GM18507 (cell line): Measurements from ENCODE around the gene STXBP5.
"Not testable (repeated sequence)": the region's sequence is repeated elsewhere in the genome, so short reads cannot be mapped to it uniquely, and the experiment has no call there.

Experiments used
- DNase-seq: peaks from one replicate; pipeline ENCODE4 v3.0.0; 2011; ENCODE audit warnings: low read depth; ENCODE audit not compliant: insufficient read length; ENCODE audit errors: extremely low spot score
- FAIRE-seq: peaks from 2 replicates; lab custom pipeline; 2011; peaks lifted over from hg19 to GRCh38; lab: Jason Lieb, UNC

STXBP5 gene

DNA sequence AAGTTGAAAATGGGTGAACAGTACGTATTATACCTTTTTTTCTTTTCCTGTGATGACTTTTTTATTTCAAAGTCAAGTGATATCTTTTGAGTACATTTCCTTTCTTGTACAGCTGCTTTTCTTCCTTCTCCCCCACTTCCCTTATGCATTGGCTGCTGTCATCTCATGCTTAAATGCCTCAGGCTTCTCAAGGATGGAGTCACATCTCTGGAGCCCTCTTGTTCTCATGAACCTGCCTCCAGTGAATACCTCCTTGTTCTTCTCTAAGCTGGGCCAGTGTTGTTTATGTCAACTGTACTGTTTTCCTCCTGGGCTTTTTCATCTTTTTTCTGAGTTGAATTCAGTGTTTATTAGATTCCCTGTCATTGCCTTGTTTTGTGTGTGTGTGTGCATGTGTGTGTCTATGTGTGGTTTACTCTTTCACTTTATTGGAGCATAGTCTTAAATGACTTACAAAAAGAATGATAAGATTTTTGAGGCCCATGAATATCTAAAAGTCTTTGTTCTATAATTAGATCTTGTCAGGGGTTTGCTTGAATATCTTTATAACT is 23.6 kb downstream of the STXBP5 start:
- FAIRE-seq (no peak), DNase-seq (no peak)

DNA sequence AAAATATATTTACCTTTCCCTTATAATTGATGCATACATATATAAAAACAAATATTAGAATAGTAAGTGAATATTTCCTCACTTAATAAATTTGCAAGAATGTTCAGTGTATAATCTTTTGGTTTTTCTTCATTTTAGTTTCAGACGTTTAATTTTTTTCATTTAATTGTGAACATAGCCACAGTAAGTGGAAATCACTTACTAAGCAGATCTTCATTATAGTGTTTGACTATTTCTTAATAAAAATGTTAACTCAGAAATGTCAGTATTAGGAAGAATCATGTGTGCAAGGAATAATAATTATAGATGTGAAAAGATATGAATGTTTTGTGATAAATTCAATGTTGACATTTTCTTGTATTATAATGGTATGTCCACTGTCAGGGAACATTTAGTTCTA is 27.4 kb downstream of the STXBP5 start:
- no peak for FAIRE-seq
- DNase-seq: no peak

DNA sequence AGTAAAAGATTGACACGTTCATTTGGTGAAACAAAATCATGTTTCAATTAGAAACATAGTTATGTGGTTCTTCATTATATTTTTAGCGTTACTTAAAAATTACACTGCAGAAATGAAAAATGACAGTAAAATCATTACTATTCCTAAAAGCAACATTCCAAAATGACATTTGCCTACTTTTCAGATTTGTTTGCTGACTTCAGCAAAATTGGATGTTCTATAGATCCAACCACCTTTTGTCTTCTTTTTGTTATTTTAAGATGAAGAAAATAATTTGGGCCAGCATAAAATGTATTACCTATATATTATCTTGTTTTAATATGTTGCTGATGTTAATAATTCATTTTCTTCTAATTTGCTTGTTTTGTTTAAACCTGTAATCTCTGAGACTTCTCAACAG is 30.5 kb downstream of the STXBP5 start:
- FAIRE-seq: no peak
- DNase-seq: no peak

DNA sequence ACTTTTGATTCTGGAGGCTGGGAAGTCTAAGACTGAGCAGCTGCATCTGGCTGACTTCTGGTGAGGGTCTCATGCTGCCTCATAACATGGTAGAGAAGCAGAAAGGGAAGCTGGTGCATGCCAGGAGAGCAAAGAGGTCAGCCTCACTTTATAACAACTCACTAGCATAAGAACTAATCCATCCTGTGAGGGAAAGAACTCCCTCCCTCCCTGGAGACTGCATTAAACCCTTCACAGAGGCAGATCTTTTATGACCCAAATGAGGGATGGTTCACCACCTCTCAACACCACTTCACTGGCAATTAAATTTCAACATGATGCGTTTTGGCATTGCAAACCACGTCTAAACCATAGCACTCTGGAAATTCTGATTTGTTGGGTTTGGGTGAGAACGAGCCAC is 33.9 kb downstream of the STXBP5 start:
- DNase-seq: no peak
- no peak for FAIRE-seq

DNA sequence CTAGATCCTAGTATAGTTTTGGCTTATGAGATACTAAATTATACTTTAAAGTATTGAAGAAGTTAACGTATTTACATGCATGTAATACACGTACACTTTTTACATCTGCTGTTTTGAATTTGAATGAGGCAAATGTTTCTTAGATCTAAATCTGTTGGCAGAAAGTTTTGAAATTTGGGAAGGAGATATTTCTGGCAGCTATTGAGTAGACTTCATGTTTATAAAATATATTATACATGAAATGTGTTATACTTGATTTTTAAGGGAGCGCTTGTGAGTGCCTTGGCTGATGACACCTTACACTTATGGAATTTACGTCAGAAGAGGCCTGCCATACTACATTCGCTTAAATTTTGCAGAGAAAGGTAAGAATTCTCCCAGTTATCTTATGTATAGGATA is 34.7 kb downstream of the STXBP5 start:
- FAIRE-seq: no peak
- DNase-seq: no peak

DNA sequence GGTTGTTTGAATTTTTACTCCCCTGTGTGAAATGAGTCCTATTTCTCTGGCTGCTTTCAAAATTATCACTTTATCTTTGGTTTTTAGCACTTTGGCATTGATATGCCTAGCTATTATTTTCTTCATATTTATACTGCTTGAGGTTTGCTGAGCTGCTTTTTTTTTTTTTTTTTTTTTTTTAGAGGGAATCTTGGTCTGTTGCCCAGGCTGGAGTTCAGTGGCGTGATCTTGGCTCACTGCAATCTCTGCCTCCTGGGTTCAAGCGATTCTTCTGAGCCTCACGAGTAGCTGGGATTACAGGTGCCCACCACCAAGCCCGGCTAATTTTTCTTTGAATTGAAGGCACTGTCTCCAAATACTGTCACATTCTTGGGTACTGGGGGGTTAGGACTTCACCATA is 40.6 kb downstream of the STXBP5 start:
- DNase-seq: no peak
- FAIRE-seq: no peak

DNA sequence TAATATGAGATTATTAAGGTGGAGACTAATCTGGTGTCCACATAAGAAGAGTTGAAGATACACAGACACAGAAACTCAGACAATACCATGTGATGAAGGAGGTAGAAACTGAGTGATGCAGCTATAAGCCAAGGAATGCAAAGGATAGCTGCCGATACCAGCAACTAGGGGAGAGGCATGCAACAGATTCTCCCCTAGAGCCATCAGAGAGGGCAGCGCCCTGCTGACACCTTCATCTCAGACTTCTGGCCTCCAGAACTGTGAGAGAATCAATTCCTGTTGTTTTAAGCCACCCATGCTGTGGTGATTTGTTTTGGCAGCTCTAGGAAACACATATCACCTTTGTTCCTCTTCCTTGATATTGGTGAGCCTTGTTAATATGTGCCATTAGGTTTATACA is 41.5 kb downstream of the STXBP5 start:
- DNase-seq (no peak), FAIRE-seq (no peak)

DNA sequence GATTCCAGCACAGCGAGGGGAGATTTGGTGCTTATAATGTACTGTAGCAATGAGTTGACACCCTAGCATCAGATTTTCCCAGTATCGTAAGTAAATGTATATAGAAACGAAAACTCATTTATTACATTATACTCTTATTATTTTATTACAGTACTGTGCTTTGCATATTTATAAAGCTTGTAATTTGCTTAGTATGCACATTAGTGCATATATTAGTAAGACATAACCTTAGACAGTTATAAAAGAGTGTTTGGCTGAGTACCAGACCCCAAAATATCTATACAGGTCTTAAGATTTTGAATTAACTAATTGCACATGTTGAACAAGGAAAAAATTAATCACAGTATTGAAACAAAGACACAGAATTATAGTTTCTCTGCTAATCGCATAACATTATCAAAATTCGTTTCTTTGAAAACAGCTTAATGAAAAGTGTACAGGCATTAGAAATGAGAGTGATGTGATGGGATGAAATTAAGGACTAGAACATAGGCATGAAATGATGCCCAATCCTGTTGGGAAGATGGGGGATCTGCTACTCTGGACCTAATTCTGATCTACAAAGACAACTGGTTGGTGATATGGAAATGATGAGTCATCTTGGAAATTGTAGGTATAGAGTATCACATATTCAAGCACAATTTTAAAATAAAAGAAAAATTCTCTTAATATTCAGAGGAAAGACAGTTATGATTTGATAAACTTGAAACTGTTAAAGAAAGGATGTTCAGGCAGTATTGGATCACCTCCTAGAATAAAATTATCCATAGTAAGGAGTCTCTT is 42.8 kb downstream of the STXBP5 start:
- DNase-seq (no peak), FAIRE-seq (no peak)

DNA sequence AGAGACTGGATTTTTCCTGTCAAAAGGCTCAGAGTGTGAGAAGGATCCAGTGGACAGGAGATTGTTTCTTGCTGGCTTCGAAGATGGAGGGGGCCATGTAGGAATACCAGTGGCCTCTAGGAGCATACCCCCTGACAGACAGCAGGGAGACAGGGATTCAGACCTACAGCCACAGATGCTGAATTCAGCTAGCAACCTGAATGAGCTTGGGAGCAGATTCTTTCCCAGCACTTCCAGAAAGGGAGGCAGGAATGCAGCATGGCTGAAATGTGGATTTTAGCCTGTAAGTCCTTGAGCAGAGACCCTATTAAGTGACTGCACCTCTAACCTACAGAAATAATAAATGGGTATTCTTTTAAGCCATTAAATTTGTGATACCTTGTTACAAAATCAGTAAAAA is 44.6 kb downstream of the STXBP5 start:
- FAIRE-seq (no peak), DNase-seq (no peak)

DNA sequence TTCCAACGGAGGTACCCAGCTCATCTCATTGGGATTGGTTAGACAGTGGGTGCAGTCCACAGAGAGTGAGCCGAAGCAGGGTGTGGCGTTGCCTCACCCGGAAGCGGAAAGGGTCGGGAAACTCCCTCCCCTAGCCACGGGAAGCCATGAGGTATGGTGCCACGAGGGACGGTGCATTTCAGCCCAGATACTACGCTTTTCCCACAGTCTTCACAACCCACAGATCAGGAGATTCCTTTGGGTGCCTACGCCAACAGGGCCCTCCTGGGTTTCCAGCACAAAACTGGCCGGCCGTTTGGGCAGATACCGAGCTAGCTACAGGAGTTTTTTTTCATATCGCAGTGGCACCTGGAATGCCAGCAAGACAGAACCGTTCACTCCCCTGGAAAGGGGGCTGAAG is 46.9 kb downstream of the STXBP5 start:
- DNase-seq (no peak), FAIRE-seq (no peak)

DNA sequence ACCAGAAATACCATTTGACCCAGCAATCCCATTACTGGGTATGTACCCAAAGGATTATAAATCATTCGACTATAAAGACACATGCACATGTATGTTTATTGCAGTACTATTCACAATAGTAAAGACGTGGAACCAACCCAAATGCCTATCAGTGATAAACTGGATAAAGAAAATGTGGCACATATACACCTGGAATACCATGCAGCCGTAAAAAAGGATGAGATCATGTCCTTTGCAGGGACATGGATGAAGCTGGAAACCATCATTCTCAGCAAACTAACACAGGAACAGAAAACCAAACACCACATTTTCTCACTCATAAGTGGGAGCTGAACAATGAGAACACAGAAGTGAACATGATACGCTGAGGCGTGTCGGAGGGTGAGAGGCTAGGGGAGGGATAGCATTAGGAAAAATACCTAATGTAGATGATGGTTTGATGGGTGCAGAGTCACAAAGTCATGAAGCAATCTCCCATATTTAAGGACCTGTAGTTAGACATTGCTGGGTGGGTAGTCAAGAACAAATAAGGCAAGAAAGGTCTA is 50.8 kb downstream of the STXBP5 start:
- not testable (repeated sequence) for FAIRE-seq, DNase-seq

DNA sequence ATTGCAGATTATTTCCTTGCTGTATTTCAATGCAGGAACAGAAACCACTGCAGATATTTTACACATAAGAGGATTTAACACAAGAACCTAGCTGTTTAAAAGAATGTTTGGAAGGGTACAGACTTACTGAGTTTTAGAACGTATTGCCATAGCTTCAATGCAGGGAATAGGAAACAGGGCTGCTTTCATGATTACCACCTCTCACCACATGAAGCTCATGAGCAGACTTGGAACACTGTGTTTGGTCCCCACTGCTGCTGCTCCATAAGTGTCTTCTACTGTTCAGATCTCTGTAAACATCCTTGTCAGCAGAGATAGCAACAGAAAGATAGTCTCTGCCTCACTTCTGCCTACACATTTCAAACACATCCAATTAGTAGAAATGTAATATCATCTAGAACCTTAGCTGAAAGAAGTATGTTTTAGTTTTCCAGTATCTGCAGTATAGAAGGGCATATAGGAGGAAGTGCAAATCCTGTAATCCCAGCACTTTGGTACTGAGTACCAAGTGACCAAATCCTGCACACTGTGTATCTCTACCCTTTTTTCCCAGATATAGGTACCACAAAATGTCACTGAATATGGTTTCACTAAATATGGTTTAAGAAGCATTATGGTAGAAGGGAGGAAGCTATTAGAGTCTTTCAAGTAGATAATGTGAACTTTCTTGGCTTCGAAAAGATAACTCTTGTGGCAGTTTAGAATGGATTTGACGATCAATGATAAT is 51.9 kb downstream of the STXBP5 start:
- no peak for DNase-seq
- no peak for FAIRE-seq

DNA sequence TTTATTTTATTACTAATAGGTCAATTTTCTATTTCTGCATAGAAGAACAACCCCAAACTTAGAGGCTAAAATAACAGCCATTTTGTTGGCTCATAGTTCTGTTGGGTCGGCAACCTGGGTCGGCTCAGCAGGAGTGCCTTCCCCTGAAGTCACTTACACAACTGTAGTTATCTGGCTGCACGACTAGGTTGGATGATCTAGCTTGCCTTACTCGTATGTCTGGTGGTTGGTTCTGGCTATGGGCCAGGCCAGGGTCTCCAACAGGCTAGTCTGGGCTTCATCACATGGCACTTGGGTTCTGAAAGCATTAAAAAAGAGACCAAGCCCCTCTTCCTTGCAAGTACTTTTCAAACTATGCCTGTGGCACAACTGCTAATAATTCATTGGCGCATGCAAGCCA is 53.5 kb downstream of the STXBP5 start:
- no peak for DNase-seq
- no peak for FAIRE-seq

DNA sequence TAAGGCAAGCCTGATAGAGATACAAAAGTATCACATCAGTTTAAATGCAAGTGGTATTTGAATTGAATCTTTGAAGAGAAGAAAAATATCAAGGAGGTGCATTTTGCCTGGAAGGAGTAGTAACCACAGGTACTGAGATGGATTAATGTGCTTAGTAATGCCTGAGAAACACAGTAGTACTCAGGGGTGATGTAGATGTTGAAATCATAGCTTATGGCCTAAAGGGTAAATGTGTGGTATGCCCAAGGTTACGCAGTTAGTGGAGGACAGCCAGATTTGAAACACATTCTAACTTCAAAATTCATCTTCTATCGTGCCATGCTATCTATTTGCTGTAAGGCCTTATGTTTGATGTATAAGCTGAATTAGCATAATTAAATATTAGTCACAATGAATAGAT is 55.9 kb downstream of the STXBP5 start:
- DNase-seq (no peak), FAIRE-seq (no peak)

DNA sequence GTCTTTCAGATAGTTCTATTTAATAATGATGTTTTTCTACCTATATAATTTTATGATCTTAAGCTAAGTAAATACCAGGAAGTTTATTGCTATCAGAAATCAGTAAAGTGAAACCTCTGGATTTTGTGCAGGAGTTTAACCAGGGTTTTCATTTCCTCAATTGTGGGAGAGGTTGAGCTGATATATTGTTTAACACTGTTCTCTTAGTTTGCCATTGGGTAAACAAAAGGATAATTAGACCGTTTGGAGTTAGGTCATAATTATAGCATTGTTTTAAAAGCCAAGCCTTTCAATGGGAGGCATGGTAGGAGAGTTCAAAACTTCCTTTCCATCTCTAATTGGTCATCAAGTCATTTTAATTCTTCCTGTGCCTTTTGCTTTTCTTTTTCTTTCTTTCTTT is 58.7 kb downstream of the STXBP5 start:
- FAIRE-seq (no peak), DNase-seq (no peak)

DNA sequence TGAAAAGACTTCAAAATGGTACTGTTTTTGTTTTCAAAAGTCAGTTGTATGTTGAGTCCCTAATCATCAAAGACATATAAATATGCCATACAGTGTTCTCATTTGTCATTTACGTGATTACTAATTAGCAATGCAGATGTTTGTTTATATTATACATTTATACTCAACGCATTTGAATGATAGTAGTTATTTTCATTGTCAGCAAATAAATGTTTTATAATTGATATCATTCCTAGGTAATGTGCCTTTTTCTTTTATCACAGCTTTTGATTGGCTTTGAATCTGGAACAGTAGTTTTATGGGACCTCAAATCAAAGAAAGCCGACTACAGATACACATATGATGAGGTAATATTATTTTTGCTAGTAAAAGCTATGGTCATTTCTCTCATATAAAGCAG is 62.6 kb downstream of the STXBP5 start:
- DNase-seq: no peak
- no peak for FAIRE-seq

DNA sequence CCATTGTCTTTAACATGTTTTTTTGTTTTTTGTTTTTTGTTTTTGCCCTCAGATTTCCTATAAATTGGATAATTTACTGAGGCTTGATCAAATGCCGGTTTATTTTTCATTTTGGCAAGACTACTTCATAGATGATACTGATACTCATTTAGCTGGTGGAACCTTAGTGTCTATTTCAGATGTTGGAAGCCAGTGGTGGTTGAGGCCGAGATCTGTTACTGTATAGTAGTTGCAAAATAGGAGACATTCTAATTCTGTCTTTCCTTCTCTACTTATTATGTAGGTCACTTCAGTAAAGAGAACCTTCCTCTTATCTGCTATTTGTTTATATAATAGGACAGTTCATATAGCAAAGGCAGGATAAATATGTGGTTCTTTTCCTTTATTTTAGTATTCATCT is 63.4 kb downstream of the STXBP5 start:
- DNase-seq (no peak), FAIRE-seq (no peak)

DNA sequence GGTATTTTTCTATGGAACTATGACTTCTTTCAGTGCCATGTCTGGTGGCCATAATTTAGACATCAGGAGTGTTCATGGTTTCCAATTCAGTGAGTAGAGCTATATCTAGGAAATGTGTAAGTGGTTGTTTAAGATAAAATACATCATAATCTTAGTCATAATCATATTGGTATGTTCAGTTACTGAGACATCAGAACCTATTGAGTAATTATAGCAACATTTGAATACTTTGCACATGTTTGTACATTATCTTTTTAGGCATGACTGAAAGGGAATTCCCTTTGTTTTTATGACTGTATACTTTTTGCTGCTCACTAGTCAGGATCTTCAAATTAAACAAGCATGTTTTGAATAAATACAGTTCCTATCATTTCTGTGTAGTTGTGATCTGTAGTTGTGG is 64.0 kb downstream of the STXBP5 start:
- FAIRE-seq: peak; percentile 21

DNA sequence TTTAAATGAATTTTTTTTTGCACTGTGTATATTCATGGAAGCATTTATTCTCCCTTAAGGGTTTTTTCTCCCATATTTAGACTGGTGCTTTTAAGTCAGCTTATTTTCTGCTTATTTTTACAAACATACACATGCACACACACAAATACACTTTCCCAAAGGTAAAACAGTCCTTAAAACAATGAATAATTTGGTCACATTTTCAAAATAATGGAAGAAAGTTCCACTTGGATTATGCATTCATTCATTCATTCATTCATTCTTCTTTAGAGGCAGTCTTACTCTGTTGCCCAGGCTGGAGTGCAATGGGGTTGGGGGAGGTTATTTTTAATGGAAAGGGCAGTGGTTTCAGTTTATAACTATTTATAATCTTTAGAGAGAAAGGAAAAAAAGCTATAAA is 69.8 kb downstream of the STXBP5 start:
- DNase-seq (no peak), FAIRE-seq (no peak)

More for the DNA sequence above, 64.0 kb downstream of the STXBP5 start:
- no peak for DNase-seq

DNA sequence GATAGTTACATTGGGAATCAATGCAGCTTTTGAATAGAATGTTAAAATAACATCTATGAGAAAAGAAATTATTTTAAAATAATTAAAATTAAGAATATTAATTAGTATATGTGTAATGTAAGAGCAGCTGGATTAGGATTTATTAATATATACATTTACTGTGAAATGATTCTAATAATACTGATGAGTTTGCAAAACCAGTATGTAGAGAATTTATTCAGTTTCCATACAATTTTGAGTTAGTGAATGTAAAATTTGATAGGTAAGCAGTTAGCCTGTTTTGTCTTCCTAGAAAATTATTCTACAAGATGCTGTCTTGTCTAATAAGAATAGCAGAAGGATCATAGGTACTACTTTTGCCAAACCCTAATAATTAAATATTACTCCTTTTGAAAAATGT is 70.6 kb downstream of the STXBP5 start:
- FAIRE-seq (no peak), DNase-seq (no peak)

DNA sequence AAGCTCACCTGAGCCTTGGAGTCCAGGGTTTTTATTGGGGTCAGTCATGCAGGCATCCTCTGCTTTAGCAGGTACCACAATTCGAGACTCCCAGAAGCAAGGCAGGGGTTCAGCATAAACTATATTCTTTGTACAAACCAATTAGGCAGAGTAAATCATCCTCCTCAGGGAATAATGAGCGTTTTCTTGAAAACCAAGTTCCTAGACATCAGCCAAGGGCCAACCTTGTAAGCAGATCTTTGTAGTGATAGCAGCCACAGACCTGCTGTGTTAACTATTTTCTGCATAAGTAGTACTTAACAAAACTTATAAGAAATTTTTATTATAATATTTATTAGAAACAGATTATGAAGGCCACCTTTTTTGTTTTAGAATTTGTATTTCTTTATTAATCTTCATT is 74.7 kb downstream of the STXBP5 start:
- no peak for DNase-seq

More for the DNA sequence above, 74.7 kb downstream of the STXBP5 start:
- no peak for FAIRE-seq
